Esophagus muscularis mucosa (tissue), 4 donors: ENCODE measurements around the gene ADAMTS17. TPM values are rescaled to one million over a fixed set of nuclear protein-coding genes. Genes with fewer than 3 reads are reported as not detected.

ENCODE experiments used
- DNase-seq: peaks from one replicate; pipeline ENCODE4 v3.0.0-alpha.2; 2017; ENCODE audit errors: extremely low spot score
- H3K27ac ChIP-seq, 4 donors: fragments of 200-600 bp; sonication (generic); replicated peaks in 1 of 4; 1 replicate in 3 of 4; 2 replicates in 1 of 4; pipeline ENCODE4 v1.5.1; 2016 to 2019; ENCODE audit warnings: mild to moderate bottlenecking in 1 of 4
- H3K27me3 ChIP-seq, 4 donors: fragments of 200-600 bp; sonication (generic); one replicate each; pipeline versions ENCODE4 v1.5.1 to v1.6.0; 2016 to 2019
- H3K36me3 ChIP-seq, 4 donors: fragments of 200-600 bp; sonication (generic); one replicate each; pipeline ENCODE4 v1.5.1; 2016 to 2019
- H3K4me1 ChIP-seq, 4 donors: fragments of 200-600 bp; sonication (generic); one replicate each; pipeline ENCODE4 v1.5.1; 2016 to 2019
- H3K4me3 ChIP-seq, 4 donors: fragments of 200-600 bp; sonication (generic); 1 replicate in 2 of 4; 2 replicates in 2 of 4; pipeline ENCODE4 v1.5.1; 2016 to 2019; ENCODE audit warnings: mild to moderate bottlenecking in 4 of 4, moderate library complexity in 1 of 4
- H3K9me3 ChIP-seq, 4 donors: fragments of 200-600 bp; sonication (generic); 1 replicate in 3 of 4; 2 replicates in 1 of 4; pipeline ENCODE4 v1.5.1; 2016 to 2019
- EP300 ChIP-seq: sonication (generic); formaldehyde crosslinking; IDR thresholded peaks from one replicate; pipeline ENCODE4 v1.6.1; 2017; ENCODE audit warnings: antibody characterized with exemption
- POLR2A ChIP-seq: fragments of 450-650 bp; IDR thresholded peaks from one replicate; pipeline ENCODE4 v1.6.1; 2017; ENCODE audit warnings: antibody characterized with exemption, moderate library complexity, mild to moderate bottlenecking, low read depth
- POLR2AphosphoS5 ChIP-seq, 2 donors: sonication (generic); formaldehyde crosslinking; IDR thresholded peaks; one replicate each; pipeline ENCODE4 v1.6.1; 2017; ENCODE audit warnings: antibody characterized with exemption in 2 of 2
- WGBS: methylation state at CpG from one replicate; pipeline ENCODE4 v1.1.5; 2018; 5-methylcytosine and 5-hydroxymethylcytosine counted together
- intact Hi-C: fragments of 100-400 bp; cut with DNase I; formaldehyde crosslinking; loops from one replicate; pipeline ENCODE4 v1.15.1; 2023
- total RNA-seq, 4 donors: library from RNA; depleted of rRNA; stranded (reverse); fragments of >200 nt; gene quantifications; one replicate each; pipeline versions ENCODE4 v1.1.0 to v1.2.1, GENCODE V29; 2016
- TF ChIP-seq, protein P1 (sequence below), 3 experiments: fragments of 200-600 bp in 2 of 3; fragments of 450-650 bp in 1 of 3; sonication (generic) in 2 of 3; IDR thresholded peaks; one replicate each; pipeline ENCODE4 v1.5.1; 2017 to 2019; ENCODE audit warnings: antibody characterized with exemption in 3 of 3, mild to moderate bottlenecking in 2 of 3, moderate library complexity in 1 of 3

Gene ADAMTS17
- total RNA-seq, 4 donors from 2014 or later, result 5.3 to 12.0 (median 6.6) TPM

DNA sequence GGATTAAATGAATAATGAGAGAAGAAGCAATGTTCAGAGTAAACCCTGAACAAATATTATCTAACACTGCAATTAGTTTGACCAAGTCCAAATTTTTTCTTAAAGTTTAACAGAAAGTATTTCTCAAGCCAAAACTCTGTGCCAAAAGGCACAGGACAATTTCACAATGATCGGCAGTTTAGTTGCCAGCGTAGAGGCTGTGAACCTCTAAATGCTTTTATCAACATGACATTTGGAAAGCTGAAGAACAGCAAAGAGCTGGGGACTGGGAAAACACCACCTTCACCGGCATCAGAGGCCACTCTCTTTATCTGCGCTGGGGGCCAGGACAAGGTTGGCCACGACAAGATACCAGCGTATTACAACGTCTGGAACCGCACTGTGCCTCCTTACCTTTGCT lies 125.6 kb downstream of the ADAMTS17 start:
- Histone ChIP-seq H3K36me3 (no peaks in the 10 kb centered on the region), H3K27me3 (no peaks in the 10 kb centered on the region), H3K27ac (peak overlapping the region; percentile 40 to 50 (median 46)), H3K4me1 (peaks cover 21 to 42% (median 34%) of the 10 kb centered on the region in 4 donors), H3K4me3 (no peak overlapping the region), H3K9me3 (no peaks in the 10 kb centered on the region)
- no peak for DNase-seq
- TF ChIP-seq POLR2A, result no peak
- peak in 1 of 2 donors; percentile 52 for TF ChIP-seq POLR2AphosphoS5 (IDR thresholded peaks at IDR 0.05)
- TF ChIP-seq EP300, result no peak
- intact Hi-C loops, result no loop called here
- 68% methylated on average over 8 of the region's 8 CpGs for WGBS

DNA sequence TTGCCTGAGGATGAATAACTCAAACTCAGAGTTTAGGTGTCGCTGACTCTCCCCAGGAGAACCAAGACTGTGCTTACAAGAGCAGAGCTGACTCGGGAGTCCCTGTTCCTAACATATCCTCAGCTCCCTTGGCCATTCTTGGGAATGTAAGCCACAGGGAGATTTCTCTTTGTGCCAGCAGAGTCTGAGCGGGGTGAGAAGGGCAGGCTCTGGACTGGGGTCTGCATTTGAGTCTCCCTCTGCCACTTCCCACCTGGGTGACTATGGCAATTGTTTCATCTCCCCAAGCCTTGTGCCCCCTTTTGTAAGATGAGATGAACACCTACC lies 126.0 kb downstream of the ADAMTS17 start:
- Histone ChIP-seq H3K36me3 (no peaks in the 10 kb centered on the region), H3K27ac (peak overlapping the region; percentile 40 to 50 (median 46)), H3K4me3 (no peak overlapping the region), H3K27me3 (no peaks in the 10 kb centered on the region), H3K9me3 (no peaks in the 10 kb centered on the region), H3K4me1 (peaks cover 21 to 42% (median 34%) of the 10 kb centered on the region in 4 donors)
- WGBS, result 75% methylated on average over 3 of the region's 3 CpGs
- TF ChIP-seq POLR2AphosphoS5 (IDR thresholded peaks at IDR 0.05) (no peak), POLR2A (no peak), EP300 (no peak)
- TF ChIP-seq, protein P1, sequence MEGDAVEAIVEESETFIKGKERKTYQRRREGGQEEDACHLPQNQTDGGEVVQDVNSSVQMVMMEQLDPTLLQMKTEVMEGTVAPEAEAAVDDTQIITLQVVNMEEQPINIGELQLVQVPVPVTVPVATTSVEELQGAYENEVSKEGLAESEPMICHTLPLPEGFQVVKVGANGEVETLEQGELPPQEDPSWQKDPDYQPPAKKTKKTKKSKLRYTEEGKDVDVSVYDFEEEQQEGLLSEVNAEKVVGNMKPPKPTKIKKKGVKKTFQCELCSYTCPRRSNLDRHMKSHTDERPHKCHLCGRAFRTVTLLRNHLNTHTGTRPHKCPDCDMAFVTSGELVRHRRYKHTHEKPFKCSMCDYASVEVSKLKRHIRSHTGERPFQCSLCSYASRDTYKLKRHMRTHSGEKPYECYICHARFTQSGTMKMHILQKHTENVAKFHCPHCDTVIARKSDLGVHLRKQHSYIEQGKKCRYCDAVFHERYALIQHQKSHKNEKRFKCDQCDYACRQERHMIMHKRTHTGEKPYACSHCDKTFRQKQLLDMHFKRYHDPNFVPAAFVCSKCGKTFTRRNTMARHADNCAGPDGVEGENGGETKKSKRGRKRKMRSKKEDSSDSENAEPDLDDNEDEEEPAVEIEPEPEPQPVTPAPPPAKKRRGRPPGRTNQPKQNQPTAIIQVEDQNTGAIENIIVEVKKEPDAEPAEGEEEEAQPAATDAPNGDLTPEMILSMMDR (IDR thresholded peaks at IDR 0.05), result no peak
- no peak for DNase-seq
- intact Hi-C loops, result no loop called here

DNA sequence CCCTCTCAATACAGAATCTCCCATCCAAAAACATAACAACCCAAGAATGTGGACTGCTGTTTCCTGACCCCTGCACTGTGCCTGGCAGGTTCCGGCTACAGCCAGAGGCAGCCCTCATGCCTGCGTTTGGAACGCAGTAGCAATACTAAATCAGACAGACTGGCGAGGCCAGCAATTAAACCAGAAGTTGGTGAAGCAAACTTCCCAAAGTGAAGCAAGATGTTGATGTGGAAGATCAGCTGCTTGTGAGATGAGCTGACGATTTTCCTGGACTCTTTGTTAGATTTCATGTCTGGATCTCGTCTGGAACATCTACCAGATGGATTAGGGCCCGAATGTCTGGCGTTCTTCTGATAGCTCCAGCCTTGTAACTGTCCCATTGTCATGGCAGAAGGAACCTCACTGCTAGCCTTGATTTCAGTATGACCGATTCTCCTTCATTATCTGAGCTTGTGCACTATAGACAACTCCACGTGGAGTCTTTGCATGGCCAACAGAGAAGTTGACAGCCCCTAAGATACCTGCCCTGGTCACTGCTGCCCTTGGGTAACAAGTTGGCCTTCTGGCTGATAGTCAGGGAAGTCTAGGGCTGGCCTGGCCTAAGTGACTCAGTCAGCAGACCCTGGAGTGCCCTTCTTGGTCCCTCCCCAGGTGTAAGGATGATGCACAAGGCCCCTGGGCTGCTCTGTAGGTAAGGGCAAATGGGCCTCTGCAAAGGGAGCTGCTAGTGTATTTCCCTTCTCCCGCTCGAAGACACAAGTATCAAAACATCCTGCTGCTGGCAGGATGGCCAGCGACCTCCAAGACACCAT lies 126.5 kb downstream of the ADAMTS17 start:
- Histone ChIP-seq H3K4me1 (peaks cover 21 to 42% (median 34%) of the 10 kb centered on the region in 4 donors), H3K27ac (peak overlapping the region; percentile 40 to 50 (median 46)), H3K4me3 (no peak overlapping the region), H3K27me3 (no peaks in the 10 kb centered on the region), H3K9me3 (no peaks in the 10 kb centered on the region), H3K36me3 (no peaks in the 10 kb centered on the region)
- intact Hi-C loops, result no loop called here
- no peak for DNase-seq
- 94% methylated on average over 11 of the region's 13 CpGs for WGBS
- no peak for TF ChIP-seq POLR2AphosphoS5 (IDR thresholded peaks at IDR 0.05)
- TF ChIP-seq, protein P1 (IDR thresholded peaks at IDR 0.05), result no peak
- TF ChIP-seq EP300, result no peak
- no peak for TF ChIP-seq POLR2A

DNA sequence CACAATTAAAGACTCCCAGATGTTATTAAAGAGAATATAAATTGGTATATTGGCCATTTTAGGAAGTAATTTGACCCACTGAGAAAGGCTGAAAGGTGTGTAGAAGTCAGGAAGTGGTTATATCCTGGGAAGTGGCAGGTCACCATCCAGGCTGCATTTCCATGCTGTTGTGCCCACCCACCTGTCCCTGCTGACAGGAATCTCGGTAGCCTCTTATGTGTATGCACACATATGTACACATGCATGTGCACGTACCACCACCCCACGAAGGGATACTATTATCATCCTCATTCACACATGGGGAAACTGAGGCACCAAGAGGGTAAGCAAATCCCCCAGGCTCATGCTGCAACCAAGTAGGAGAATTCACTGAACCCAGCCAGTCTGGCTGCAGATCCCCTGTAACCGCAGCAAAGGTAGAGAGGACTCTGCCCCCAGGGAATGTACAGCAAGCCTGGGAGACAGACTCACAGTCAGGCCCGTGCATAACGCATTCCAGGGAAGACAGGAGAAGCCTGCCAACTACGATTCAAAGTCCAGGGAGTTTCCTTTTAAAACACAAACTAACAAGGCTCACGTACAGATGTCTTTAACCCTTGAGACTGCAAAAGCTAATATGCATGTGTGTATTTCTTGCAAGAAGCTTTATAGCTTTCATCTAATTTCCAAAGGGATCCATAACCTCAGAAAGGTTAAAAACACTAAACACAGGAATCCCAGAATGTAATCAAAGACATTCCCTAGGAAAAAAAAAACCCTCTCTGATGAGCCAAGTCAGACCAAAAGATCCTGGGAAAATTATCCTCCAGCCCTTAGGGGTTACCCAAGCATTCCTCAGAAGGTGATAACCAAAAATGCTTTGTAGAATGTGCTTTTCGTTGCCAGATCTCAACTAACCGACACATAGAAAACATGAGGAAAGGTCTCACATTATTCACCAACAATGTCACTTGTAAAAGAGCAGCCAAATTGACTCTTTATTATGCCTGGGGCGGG lies 129.6 kb downstream of the ADAMTS17 start:
- TF ChIP-seq POLR2A (no peak), POLR2AphosphoS5 (IDR thresholded peaks at IDR 0.05) (no peak), EP300 (no peak)
- TF ChIP-seq, protein P1 (IDR thresholded peaks at IDR 0.05), result no peak
- no peaks in the 10 kb centered on the region for H3K36me3 ChIP-seq
- peak overlapping the region in 1 of 4 donors; percentile 4 for H3K27ac ChIP-seq
- 48% methylated on average over 9 of the region's 11 CpGs for WGBS
- H3K9me3 ChIP-seq, result no peaks in the 10 kb centered on the region
- no peak for DNase-seq
- intact Hi-C loops, result no loop called here
- H3K4me1 ChIP-seq, result peaks cover 21 to 53% (median 49%) of the 10 kb centered on the region in 4 donors
- no peaks in the 10 kb centered on the region for H3K27me3 ChIP-seq
- H3K4me3 ChIP-seq, result no peak overlapping the region

DNA sequence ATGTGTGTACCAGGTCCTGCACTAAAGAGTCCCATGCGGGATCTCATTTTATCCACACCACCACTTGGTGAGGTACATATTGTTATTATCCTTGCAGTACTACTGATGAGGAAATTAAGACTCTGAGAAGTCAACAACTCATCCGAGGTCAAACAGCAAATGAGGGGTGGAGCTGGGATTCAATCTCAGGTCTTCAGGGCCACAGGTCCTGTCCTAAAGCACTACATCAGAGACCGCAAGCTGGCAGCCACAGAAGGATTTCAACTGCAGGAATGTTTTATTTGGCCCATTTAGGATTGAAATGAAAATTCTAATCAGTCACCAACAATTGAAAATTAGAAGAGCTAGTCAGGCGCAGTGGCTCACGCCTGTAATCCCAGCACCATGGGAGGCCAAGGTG lies 131.4 kb downstream of the ADAMTS17 start:
- 78% methylated on average over 5 of the region's 5 CpGs for WGBS
- no peak overlapping the region for H3K27ac ChIP-seq
- intact Hi-C loops, result no loop called here
- TF ChIP-seq POLR2A, result no peak
- TF ChIP-seq POLR2AphosphoS5 (IDR thresholded peaks at IDR 0.05), result no peak
- no peak for TF ChIP-seq EP300
- TF ChIP-seq, protein P1 (IDR thresholded peaks at IDR 0.05), result no peak
- H3K9me3 ChIP-seq, result no peaks in the 10 kb centered on the region
- no peaks in the 10 kb centered on the region for H3K27me3 ChIP-seq
- no peaks in the 10 kb centered on the region for H3K36me3 ChIP-seq
- DNase-seq, result no peak
- peaks cover 13 to 51% (median 47%) of the 10 kb centered on the region in 4 donors for H3K4me1 ChIP-seq
- no peak overlapping the region for H3K4me3 ChIP-seq
